Naive thymus-derived CD4-positive, alpha-beta T cell (primary cell): Measurements from ENCODE around the gene ANKRD35. TPM values are rescaled to one million over a fixed set of nuclear protein-coding genes. Genes with fewer than 3 reads are reported as not detected.
"Not testable (repeated sequence)": the region's sequence is repeated elsewhere in the genome, so short reads cannot be mapped to it uniquely, and the experiment has no call there.

Source experiments
- ATAC-seq: fragments of 150-1000 bp; cut with Tn5 transposase; 2 replicates; pipeline ENCODE4 v1.10.0; 2021; ENCODE audit warnings: mild to moderate bottlenecking, moderate library complexity
- CTCF ChIA-PET: fragments of 350-600 bp; sonication (Branson Sonifier 250); formaldehyde crosslinking; loops from one replicate; lab custom pipeline; 2021; ENCODE audit warnings: antibody characterized with exemption; lab: Charles Lee
- POLR2A ChIA-PET: fragments of 350-600 bp; sonication (Branson Sonifier 250); formaldehyde crosslinking; loops from one replicate; lab custom pipeline; 2021; ENCODE audit warnings: antibody characterized with exemption, inconsistent platforms; lab: Charles Lee
- DNase-seq, 9 donors: peaks; one replicate each; pipeline versions ENCODE4 v3.0.0 to v3.0.0-alpha.2; 2020 to 2022; ENCODE audit warnings: mixed read lengths in 1 of 9
- H3K27ac ChIP-seq: one replicate; pipeline ENCODE4 v1.7.0; 2013; ENCODE audit warnings: mild to moderate bottlenecking, low read depth, low read length, moderate library complexity
- H3K27me3 ChIP-seq, 2 donors: one replicate each; pipeline ENCODE4 v1.7.0; 2013; ENCODE audit warnings: low read length in 2 of 2, mild to moderate bottlenecking in 2 of 2, moderate library complexity in 2 of 2; ENCODE audit not compliant: control insufficient read depth in 2 of 2, insufficient read depth in 2 of 2
- H3K36me3 ChIP-seq, 3 experiments: 1 replicate in 2 of 3; 2 replicates in 1 of 3; pipeline ENCODE4 v1.7.0; 2013; ENCODE audit warnings: low read length in 3 of 3, mild to moderate bottlenecking in 3 of 3, moderate library complexity in 1 of 3; ENCODE audit not compliant: insufficient read depth in 3 of 3, control insufficient read depth in 2 of 3
- H3K4me1 ChIP-seq, 2 donors: one replicate each; pipeline ENCODE4 v1.7.0; 2013; ENCODE audit warnings: low read length in 2 of 2, mild to moderate bottlenecking in 2 of 2, moderate library complexity in 1 of 2; ENCODE audit not compliant: control insufficient read depth in 2 of 2, insufficient read depth in 2 of 2
- H3K4me3 ChIP-seq: 2 replicates; pipeline ENCODE4 v1.7.0; 2013; ENCODE audit warnings: mild to moderate bottlenecking, low read length
- H3K9me3 ChIP-seq, 3 experiments: 1 replicate in 2 of 3; 2 replicates in 1 of 3; pipeline ENCODE4 v1.7.0; 2013; ENCODE audit warnings: low read length in 3 of 3; ENCODE audit not compliant: control insufficient read depth in 2 of 3
- H3K27ac Mint-ChIP-seq, 9 donors: one replicate each; pipeline ENCODE4 v1.8.0; 2020 to 2022; ENCODE audit warnings: mixed read lengths in 9 of 9, mild to moderate bottlenecking in 8 of 9, moderate library complexity in 5 of 9, inconsistent platforms in 2 of 9
- H3K27me3 Mint-ChIP-seq, 5 donors: one replicate each; pipeline ENCODE4 v1.8.0; 2021 to 2022; ENCODE audit warnings: mixed read lengths in 5 of 5, mild to moderate bottlenecking in 1 of 5
- H3K36me3 Mint-ChIP-seq, 5 donors: one replicate each; pipeline ENCODE4 v1.8.0; 2020 to 2022; ENCODE audit warnings: mixed read lengths in 5 of 5, mild to moderate bottlenecking in 3 of 5, inconsistent platforms in 1 of 5
- H3K4me1 Mint-ChIP-seq, 7 donors: one replicate each; pipeline ENCODE4 v1.8.0; 2020 to 2022; ENCODE audit warnings: mixed read lengths in 7 of 7, mild to moderate bottlenecking in 3 of 7, inconsistent platforms in 1 of 7
- H3K4me3 Mint-ChIP-seq, 10 donors: one replicate each; pipeline ENCODE4 v1.8.0; 2020 to 2022; ENCODE audit warnings: mild to moderate bottlenecking in 10 of 10, mixed read lengths in 10 of 10, moderate library complexity in 6 of 10, inconsistent platforms in 2 of 10
- H3K9me3 Mint-ChIP-seq, 11 donors: one replicate each; pipeline ENCODE4 v1.8.0; 2020 to 2022; ENCODE audit warnings: mixed read lengths in 11 of 11, mild to moderate bottlenecking in 4 of 11, inconsistent platforms in 1 of 11, moderate library complexity in 1 of 11
- intact Hi-C, 2 donors: fragments of 100-400 bp; cut with micrococcal nuclease; formaldehyde crosslinking; loops; one replicate each; pipeline ENCODE4 v1.15.1; 2023
- polyA plus RNA-seq, 2 donors: library from polyadenylated mRNA; unstranded; fragments of 300-500 nt; fragmentation: Illumina TruSeq; gene quantifications; one replicate each; pipeline ENCODE4 v1.2.3, GENCODE V29; 2021
- total RNA-seq, 6 experiments: library from RNA in 5 of 6; stranded (reverse) in 5 of 6; gene quantifications; 1 replicate in 5 of 6; 2 replicates in 1 of 6; pipeline ENCODE4 v1.2.3 and lab custom pipeline; 2021 to 2026

Gene ANKRD35
- total RNA-seq = under 1 TPM in 2 of 5 experiments, not detected in 3; 0.15 to 0.58 TPM
- under 1 TPM; 0.12 to 0.14 TPM for polyA plus RNA-seq
- 0.40 reads per million for total RNA-seq (lab: John Stamatoyannopoulos, UW)

GRCh38 chr1:145885738-145886287 lies at the start of gene ANKRD35:
Gene ANKRD35, minus strand, starts transcription at chr1:145885866. Its CDS starts 108 bp downstream, at chr1:145885758.
- ChIA-PET POLR2A (interaction anchor here (0.7 to 1.6 kb wide), 6 partner anchors 12 to 94 kb away, joined by 3 to 5 read pairs (median 4); partner anchors contain the start of genes LIX1L and RBM8A), CTCF (interaction anchor here (1.3 to 1.5 kb wide), 2 partner anchors 27 to 122 kb away, joined by 3 read pairs; no protein-coding TSS in a partner anchor)

GRCh38 chr1:145932522-145933009 lies 46.9 kb upstream of the ANKRD35 start:
- intact Hi-C loops = loop anchor here in 1 of 2 donors (1.0 kb wide), 2 partner anchors 25 to 30 kb away; no protein-coding TSS in a partner anchor
- H3K27ac Mint-ChIP-seq = peak overlapping the region; percentile 83 to 96 (median 93)
- H3K9me3 Mint-ChIP-seq, H3K9me3 ChIP-seq, H3K27me3 Mint-ChIP-seq, ATAC-seq, H3K27me3 ChIP-seq: not testable (repeated sequence)
- H3K36me3 Mint-ChIP-seq = peaks cover 0 to 32% (median 13%) of the 10 kb centered on the region in 5 donors
- peak in 8 of 9 donors; percentile 20 to 44 (median 41) for DNase-seq
- peak overlapping the region; percentile 46 to 79 (median 66) for H3K4me3 Mint-ChIP-seq
- H3K4me1 Mint-ChIP-seq = peaks cover 23 to 40% (median 29%) of the 10 kb centered on the region in 7 donors
- Histone ChIP-seq H3K4me1 (peaks cover 16 to 24% of the 10 kb centered on the region in 2 donors), H3K36me3 (peaks cover 5 to 24% (median 9%) of the 10 kb centered on the region in 3 experiments), H3K27ac (peak overlapping the region; percentile 70), H3K4me3 (peak overlapping the region; percentile 30)
- ChIA-PET POLR2A (interaction anchor here (1.0 to 4.7 kb wide), 10 partner anchors 9 to 63 kb away, joined by 3 to 24 read pairs (median 6); partner anchors contain the start of genes ANKRD34A, LIX1L, POLR3GL and TXNIP), CTCF (interaction anchor here (1.0 to 2.9 kb wide), 2 partner anchors 22 to 26 kb away, joined by 3 to 8 read pairs; partner anchors contain the start of gene LIX1L)

More at GRCh38 chr1:145885738-145886287, at the start of gene ANKRD35:
- Histone ChIP-seq H3K4me1 (peaks cover 5 to 9% of the 10 kb centered on the region in 2 donors), H3K9me3 (no peaks in the 10 kb centered on the region), H3K4me3 (peak within 1 kb of the TSS; percentile 60), H3K27ac (no peak within 1 kb of the TSS), H3K36me3 (no peaks in the 10 kb centered on the region), H3K27me3 (no peaks in the 10 kb centered on the region)
- H3K27me3 Mint-ChIP-seq = peaks cover 6 to 39% (median 20%) of the 10 kb centered on the region in 5 donors
- peaks cover 9 to 22% (median 12%) of the 10 kb centered on the region in 7 donors for H3K4me1 Mint-ChIP-seq
- peak within 1 kb of the TSS in 6 of 9 donors; percentile 6 to 79 (median 39) for H3K27ac Mint-ChIP-seq
- intact Hi-C loops = loop anchor here (1.0 to 2.0 kb wide), 3 partner anchors 27 to 33 kb away; partner anchors contain the start of genes PIAS3 (in 2 of the 2) and PEX11B (in 1 of the 2)
- peak within 1 kb of the TSS; percentile 73 to 93 (median 88) for H3K4me3 Mint-ChIP-seq
- H3K9me3 Mint-ChIP-seq = no peaks in the 10 kb centered on the region
- H3K36me3 Mint-ChIP-seq = no peaks in the 10 kb centered on the region
- ATAC-seq (peak; percentile 99), DNase-seq (peak; percentile 73 to 87 (median 87))

- peak overlapping the region; percentile 100 for H3K27ac ChIP-seq
- CTCF ChIA-PET = interaction anchor here (0.6 to 3.4 kb wide), 12 partner anchors 9 to 86 kb away, joined by 3 to 29 read pairs (median 4); partner anchors contain the start of genes ANKRD34A, LIX1L, PEX11B and POLR3GL
- ATAC-seq (no peak), DNase-seq (no peak)
- no peaks in the 10 kb centered on the region for H3K27me3 ChIP-seq
- H3K27me3 Mint-ChIP-seq = no peaks in the 10 kb centered on the region
- no peaks in the 10 kb centered on the region for H3K9me3 Mint-ChIP-seq
- peak overlapping the region in 4 of 9 donors; percentile 56 to 95 (median 94) for H3K27ac Mint-ChIP-seq
- H3K9me3 ChIP-seq = no peaks in the 10 kb centered on the region
- H3K36me3 Mint-ChIP-seq = peaks cover 0 to 11% (median 8%) of the 10 kb centered on the region in 5 donors
- H3K4me3 Mint-ChIP-seq = peak overlapping the region in 8 of 10 donors; percentile 8 to 86 (median 73)
- POLR2A ChIA-PET = interaction anchor here (0.7 to 3.7 kb wide), 39 partner anchors 8 to 1677 kb away, joined by 3 to 137 read pairs (median 6); partner anchors contain the start of genes ANKRD34A, ANKRD35, LIX1L and NUDT17
- H3K36me3 ChIP-seq = peaks cover 3 to 6% (median 5%) of the 10 kb centered on the region in 3 experiments
- peak overlapping the region; percentile 98 for H3K4me3 ChIP-seq
- H3K4me1 Mint-ChIP-seq = peaks cover 19 to 34% (median 29%) of the 10 kb centered on the region in 7 donors
- peaks cover 28 to 34% of the 10 kb centered on the region in 2 donors for H3K4me1 ChIP-seq
- intact Hi-C loops = loop anchor here (1.0 to 2.0 kb wide), 12 partner anchors 10 to 109 kb away; partner anchors contain the start of genes PEX11B (in 2 of the 2), PIAS3 (in 2 of the 2), ANKRD34A (in 1 of the 2) and LIX1L (in 1 of the 2)
Observed at GRCh38 chr1:145927916-145928643, 42.4 kb upstream of the ANKRD35 start.

- no peaks in the 10 kb centered on the region for H3K9me3 ChIP-seq
- H3K36me3 Mint-ChIP-seq = peaks cover 0 to 15% (median 7%) of the 10 kb centered on the region in 5 donors
- peak; percentile 98 for ATAC-seq
- DNase-seq = peak; percentile 70 to 98 (median 96)
- H3K9me3 Mint-ChIP-seq = no peaks in the 10 kb centered on the region
- peak within 1 kb of the TSS; percentile 100 for H3K27ac ChIP-seq
- intact Hi-C loops = loop anchor here (1.0 to 2.0 kb wide), 12 partner anchors 9 to 110 kb away; partner anchors contain the start of genes PEX11B (in 2 of the 2), PIAS3 (in 2 of the 2), ANKRD34A (in 1 of the 2) and LIX1L (in 1 of the 2)
- peak within 1 kb of the TSS in 4 of 10 donors; percentile 48 to 85 (median 75) for H3K4me3 Mint-ChIP-seq
- ChIA-PET CTCF (interaction anchor here (0.6 to 3.4 kb wide), 12 partner anchors 8 to 103 kb away, joined by 3 to 29 read pairs (median 4); partner anchors contain the start of genes ANKRD34A, LIX1L, PEX11B and POLR3C), POLR2A (interaction anchor here (0.7 to 3.7 kb wide), 37 partner anchors 9 to 1678 kb away, joined by 3 to 137 read pairs (median 6); partner anchors contain the start of genes ANKRD34A, ANKRD35, LIX1L and NUDT17)
- H3K27me3 ChIP-seq = no peaks in the 10 kb centered on the region
- peaks cover 11 to 33% (median 23%) of the 10 kb centered on the region in 7 donors for H3K4me1 Mint-ChIP-seq
- peak within 1 kb of the TSS; percentile 98 for H3K4me3 ChIP-seq
- H3K4me1 ChIP-seq = peaks cover 26 to 28% of the 10 kb centered on the region in 2 donors
- no peaks in the 10 kb centered on the region for H3K27me3 Mint-ChIP-seq
- H3K36me3 ChIP-seq = peaks cover 3 to 6% (median 5%) of the 10 kb centered on the region in 3 experiments
- H3K27ac Mint-ChIP-seq = peak within 1 kb of the TSS in 3 of 9 donors; percentile 56 to 95 (median 94)
Observed at GRCh38 chr1:145927063-145927886, 41.6 kb upstream of the ANKRD35 start, which contains the start of gene RBM8A. Gene RBM8A, minus strand, starts transcription at chr1:145927484. Its CDS starts 58 bp downstream, at chr1:145927426.

- H3K27ac Mint-ChIP-seq = no peak overlapping the region
- Histone ChIP-seq H3K27ac (peak overlapping the region; percentile 100), H3K36me3 (peaks cover 3 to 6% (median 5%) of the 10 kb centered on the region in 3 experiments), H3K4me3 (peak overlapping the region; percentile 98), H3K9me3 (no peaks in the 10 kb centered on the region), H3K27me3 (no peaks in the 10 kb centered on the region), H3K4me1 (peaks cover 20 to 22% of the 10 kb centered on the region in 2 donors)
- ChIA-PET POLR2A (interaction anchor here (1.1 to 3.7 kb wide), 23 partner anchors 9 to 111 kb away, joined by 3 to 137 read pairs (median 10); partner anchors contain the start of genes ANKRD34A, ANKRD35, LIX1L and NUDT17), CTCF (interaction anchor here (1.0 to 3.4 kb wide), 7 partner anchors 8 to 103 kb away, joined by 3 to 29 read pairs (median 5); partner anchors contain the start of genes ANKRD34A, LIX1L, PEX11B and POLR3C)
- ATAC-seq = no peak
- H3K4me1 Mint-ChIP-seq = peaks cover 8 to 27% (median 19%) of the 10 kb centered on the region in 7 donors
- H3K4me3 Mint-ChIP-seq = no peak overlapping the region
- H3K27me3 Mint-ChIP-seq = no peaks in the 10 kb centered on the region
- peaks cover 0 to 13% (median 6%) of the 10 kb centered on the region in 5 donors for H3K36me3 Mint-ChIP-seq
- intact Hi-C loops = loop anchor here (1.0 to 2.0 kb wide), 12 partner anchors 8 to 111 kb away; partner anchors contain the start of genes PEX11B (in 2 of the 2), PIAS3 (in 2 of the 2), ANKRD34A (in 1 of the 2) and LIX1L (in 1 of the 2)
- no peak for DNase-seq
- H3K9me3 Mint-ChIP-seq = no peaks in the 10 kb centered on the region
Observed at GRCh38 chr1:145926686-145927062, 41.0 kb upstream of the ANKRD35 start.
